GM12872 (cell line): Measurements from ENCODE around the gene SRRM5.

Experiments
- TF ChIP-seq, protein P1 (sequence below): IDR thresholded peaks from 3 replicates; pipeline ENCODE4 v1.5.1; 2011; ENCODE audit warnings: low read depth, mild to moderate bottlenecking, low read length, moderate library complexity; ENCODE audit not compliant: insufficient read depth

SRRM5 gene

DNA sequence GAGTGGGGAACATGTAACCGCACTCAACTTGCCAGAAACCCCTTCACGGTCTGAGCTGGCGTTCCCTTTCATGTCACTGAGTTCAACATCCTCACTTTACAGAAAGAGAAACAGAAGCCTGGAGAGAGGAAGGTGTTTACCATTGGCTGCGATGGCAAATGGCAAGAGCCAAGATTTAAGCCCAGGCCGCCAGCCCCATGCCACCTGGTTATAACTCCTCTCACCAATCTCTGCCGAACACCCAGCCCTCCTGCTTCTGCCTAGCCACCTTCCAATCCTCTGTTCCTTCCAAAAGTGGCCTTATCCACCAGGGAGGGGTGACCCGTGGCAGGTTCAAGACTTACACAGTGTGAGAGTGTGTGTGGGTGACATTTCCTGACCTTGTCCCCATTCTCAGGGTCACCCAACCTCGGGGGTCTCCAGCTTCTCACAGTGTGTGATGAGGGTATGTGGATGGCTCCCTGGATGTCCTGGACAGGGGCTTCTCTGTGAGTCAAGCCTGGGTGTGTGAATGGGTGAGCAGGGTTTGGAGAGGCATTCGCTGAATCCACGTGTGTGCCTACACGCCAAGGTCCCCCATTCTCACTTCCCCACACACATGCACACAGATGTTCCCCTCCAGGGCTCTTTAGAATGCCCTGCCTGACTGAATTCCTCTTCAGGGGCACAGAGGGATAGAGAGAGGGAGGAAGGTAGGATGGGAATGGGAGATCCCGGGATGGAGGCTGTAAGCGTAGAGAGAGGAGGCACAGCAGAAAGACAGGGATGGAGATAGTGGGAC lies 26.5 kb downstream of the SRRM5 start:
- TF ChIP-seq, protein P1, sequence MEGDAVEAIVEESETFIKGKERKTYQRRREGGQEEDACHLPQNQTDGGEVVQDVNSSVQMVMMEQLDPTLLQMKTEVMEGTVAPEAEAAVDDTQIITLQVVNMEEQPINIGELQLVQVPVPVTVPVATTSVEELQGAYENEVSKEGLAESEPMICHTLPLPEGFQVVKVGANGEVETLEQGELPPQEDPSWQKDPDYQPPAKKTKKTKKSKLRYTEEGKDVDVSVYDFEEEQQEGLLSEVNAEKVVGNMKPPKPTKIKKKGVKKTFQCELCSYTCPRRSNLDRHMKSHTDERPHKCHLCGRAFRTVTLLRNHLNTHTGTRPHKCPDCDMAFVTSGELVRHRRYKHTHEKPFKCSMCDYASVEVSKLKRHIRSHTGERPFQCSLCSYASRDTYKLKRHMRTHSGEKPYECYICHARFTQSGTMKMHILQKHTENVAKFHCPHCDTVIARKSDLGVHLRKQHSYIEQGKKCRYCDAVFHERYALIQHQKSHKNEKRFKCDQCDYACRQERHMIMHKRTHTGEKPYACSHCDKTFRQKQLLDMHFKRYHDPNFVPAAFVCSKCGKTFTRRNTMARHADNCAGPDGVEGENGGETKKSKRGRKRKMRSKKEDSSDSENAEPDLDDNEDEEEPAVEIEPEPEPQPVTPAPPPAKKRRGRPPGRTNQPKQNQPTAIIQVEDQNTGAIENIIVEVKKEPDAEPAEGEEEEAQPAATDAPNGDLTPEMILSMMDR, result no peak

DNA sequence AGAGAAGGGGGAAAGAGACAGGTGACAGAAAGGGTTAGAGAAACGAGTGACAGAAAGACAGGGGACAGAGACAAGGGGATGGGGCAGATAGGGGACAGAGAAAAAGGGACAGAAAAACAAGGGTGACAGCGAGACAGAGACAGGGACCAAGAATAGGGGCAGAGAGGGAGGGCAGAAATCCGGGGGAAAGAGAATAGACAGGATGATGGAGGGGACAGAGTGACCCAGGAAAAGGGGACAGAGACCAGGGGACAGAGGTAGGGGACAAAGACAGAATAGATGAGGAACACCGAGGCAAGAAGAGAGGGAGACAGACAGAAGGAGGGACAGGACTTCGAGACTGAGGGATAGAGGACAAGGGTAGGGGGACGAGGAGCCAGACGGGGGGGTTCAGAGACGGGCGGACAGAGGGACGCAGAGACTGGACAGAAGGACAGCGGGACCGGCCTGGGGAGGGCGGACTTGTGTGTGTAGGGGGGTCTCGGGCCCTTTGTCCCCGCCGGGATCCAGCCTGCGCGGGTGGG lies 27.2 kb downstream of the SRRM5 start:
- TF ChIP-seq, protein P1, result no peak

DNA sequence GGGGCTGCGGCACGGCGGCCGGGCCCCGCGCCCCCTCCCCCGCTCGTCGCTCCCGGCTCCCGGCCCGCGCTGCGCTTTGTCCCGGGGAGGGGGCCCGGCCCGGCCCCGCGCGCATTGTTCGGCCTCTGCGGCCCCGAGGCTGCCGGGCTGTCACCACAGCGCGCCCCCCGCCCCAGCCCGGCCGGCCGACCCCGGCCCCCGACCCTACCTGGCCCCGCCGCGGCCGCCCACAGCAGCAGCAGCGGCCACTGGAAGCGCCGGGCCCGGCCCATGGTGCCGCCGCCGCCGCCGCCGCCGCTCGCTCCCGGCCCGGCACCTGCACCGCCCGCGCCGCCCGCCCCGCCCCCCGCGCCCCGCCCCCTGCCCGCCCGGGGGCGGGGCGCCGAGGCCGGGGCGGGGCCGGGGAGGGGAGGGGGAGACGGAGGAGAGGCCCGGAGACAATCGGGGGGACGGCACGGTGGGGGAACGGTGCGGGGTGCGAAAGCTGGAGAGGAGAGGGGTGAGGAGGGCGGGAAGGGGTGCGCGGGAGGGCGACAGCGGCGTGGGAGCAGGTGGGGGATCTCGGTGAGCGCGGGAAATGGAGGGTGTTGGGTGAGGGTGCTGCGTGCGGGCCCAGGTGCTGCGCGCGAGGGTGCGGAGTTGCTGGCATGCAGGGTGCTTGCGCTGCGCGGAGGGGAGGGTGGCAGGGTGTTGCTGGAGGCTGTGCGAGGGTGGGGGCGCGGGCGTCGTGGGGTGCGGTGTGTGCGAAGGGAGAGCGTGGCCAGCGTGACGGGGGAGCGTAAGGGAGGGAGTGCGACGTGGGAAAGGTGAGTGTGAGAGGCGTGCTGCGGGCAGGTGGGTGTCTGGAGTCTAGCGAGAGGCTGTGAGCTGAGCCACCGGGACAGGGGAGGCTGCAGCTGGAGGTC lies 27.9 kb downstream of the SRRM5 start, which contains the start of gene CADM4:
CADM4 (minus strand) TSS at position 332 of the 905 bp plus-strand sequence; CDS start at position 272, 60 bp downstream.
- TF ChIP-seq, protein P1, result no peak

DNA sequence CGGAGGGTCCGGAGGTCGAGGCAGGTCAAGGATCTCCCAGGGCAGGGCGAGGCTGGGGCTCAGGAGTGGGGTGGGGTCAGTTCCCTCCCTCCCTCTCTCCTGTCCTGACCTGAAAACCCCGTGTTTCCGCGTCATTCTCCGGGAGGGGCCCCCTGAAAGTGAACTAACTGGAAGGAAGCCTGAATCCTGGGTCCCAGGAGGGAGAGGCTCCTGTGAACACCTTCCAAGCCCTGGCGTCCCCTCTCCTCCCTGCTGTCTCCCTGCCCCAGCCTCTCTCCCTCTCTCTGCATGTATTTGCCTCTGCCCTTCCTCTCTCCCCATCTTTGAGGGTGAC lies 28.5 kb downstream of the SRRM5 start:
- TF ChIP-seq, protein P1, result no peak

DNA sequence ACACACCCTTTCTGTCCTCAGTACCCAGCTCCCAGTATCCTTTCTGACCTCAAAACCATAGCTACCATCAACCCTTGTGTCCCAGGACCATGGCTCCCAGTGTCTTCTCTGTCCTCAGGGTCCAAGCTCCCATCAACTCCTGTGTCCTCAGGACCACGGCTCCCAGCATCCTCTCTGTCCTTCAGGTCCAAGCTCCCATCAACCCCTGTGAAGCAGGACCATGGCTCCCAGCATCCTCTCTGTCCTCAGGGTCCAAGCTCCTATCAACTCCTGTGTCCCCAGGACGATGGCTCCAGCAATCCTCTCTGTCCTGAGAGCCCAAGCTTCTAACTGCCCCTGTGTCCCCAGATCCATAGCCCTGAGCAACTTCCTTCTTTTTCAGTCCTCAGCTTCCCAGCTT lies 29.4 kb downstream of the SRRM5 start:
- TF ChIP-seq, protein P1, result no peak

DNA sequence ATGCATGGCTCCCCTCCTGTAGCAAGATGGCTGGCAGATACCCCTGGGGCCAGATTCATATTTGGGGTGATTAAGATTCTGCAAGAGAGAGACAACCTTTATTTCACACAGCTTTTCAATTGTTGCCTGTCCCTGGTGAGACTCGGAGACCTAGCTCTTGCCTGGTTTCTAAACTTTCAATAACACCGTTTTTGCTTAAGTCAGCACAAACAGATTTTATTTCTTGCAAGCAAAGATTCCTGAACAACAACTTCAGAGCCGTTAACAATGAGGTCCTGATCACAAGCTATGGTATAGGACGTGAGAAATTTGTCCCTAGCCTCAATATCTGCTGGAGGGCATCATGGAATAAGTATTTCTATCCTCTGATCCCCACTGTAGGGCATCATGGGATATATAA lies 30.6 kb downstream of the SRRM5 start:
- TF ChIP-seq, protein P1, result no peak

DNA sequence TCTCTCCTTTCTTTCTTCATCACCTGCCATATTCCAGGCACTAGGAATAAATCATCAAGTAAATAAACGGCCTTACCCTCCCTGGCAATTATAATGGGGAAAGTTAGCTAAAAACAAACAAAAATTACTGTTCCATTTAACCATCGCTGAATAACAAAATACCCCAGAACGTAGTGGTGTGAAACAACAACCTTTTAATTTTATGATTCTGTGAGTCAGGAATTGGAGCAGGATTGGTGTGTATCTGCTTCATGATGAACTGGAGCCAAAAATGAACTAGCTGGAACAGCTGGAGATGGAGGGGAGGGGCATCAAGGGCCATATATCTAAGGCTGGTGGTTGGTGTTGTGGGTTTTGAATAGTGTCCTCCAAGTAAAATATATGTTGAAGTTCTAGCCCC lies 31.4 kb downstream of the SRRM5 start:
- TF ChIP-seq, protein P1, result no peak
